Measurements from ENCODE around the gene FNDC8. TPM values are rescaled to one million over a fixed set of nuclear protein-coding genes. Genes with fewer than 3 reads are reported as not detected.

Gene FNDC8
- total and polyA plus RNA-seq, 10 donors, result 0.10 TPM; not detected in 9

- no peak for DNase-seq
- Histone ChIP-seq H3K27me3 (replicated peaks in 1 of 7) (no peaks in the 10 kb centered on the region), H3K9me3 (no peaks in the 10 kb centered on the region), H3K4me1 (no peaks in the 10 kb centered on the region), H3K27ac (peak overlapping the region in 1 of 8 donors; percentile 38), H3K36me3 (peaks cover 3 to 71% (median 61%) of the 10 kb centered on the region in 6 donors), H3K4me3 (no peak overlapping the region)
- no peak for TF ChIP-seq CTCF (IDR thresholded peaks at IDR 0.05 in 8 of 11, conservative IDR thresholded peaks at IDR 0.05 in 3 of 11)
- intact Hi-C loops (cut with DNase I; ENCODE audit: low total_unique reads), result no loop called here
- 53 to 83% (median 65%) methylated on average over 7 to 10 of the region's 10 CpGs for WGBS, 5 donors
Measured at GRCh38 chr17:35132099-35132498, 10.7 kb downstream of the FNDC8 start.

GRCh38 chr17:35132816-35133550, 11.6 kb downstream of the FNDC8 start:
- no peak overlapping the region for H3K4me3 ChIP-seq
- TF ChIP-seq POLR2A (IDR thresholded peaks at IDR 0.05) (no peak), CTCF (IDR thresholded peaks at IDR 0.05 in 8 of 11, conservative IDR thresholded peaks at IDR 0.05 in 3 of 11) (no peak), POLR2AphosphoS5 (IDR thresholded peaks at IDR 0.05) (peak in 1 of 3 donors; percentile 8)
- WGBS, 5 donors, result 93 to 97% (median 96%) methylated on average over 21 to 22 of the region's 22 CpGs
- DNase-seq, result no peak
- no peaks in the 10 kb centered on the region for H3K27me3 ChIP-seq (replicated peaks in 1 of 7)
- H3K4me1 ChIP-seq, result no peaks in the 10 kb centered on the region
- H3K9me3 ChIP-seq, result no peaks in the 10 kb centered on the region
- H3K36me3 ChIP-seq, result peaks cover 5 to 80% (median 70%) of the 10 kb centered on the region in 6 donors
- intact Hi-C loops (cut with DNase I; ENCODE audit: low total_unique reads), result no loop called here
- no peak overlapping the region for H3K27ac ChIP-seq

GRCh38 chr17:35135322-35135721, 13.9 kb downstream of the FNDC8 start:
- intact Hi-C loops (cut with DNase I; ENCODE audit: low total_unique reads), result no loop called here

More at GRCh38 chr17:35135322-35135721, 13.9 kb downstream of the FNDC8 start:
- no peak overlapping the region for H3K4me3 ChIP-seq
- TF ChIP-seq CTCF (IDR thresholded peaks at IDR 0.05 in 8 of 11, conservative IDR thresholded peaks at IDR 0.05 in 3 of 11), result no peak
- TF ChIP-seq POLR2A (IDR thresholded peaks at IDR 0.05), result no peak
- no peak for TF ChIP-seq POLR2AphosphoS5 (IDR thresholded peaks at IDR 0.05)
- H3K9me3 ChIP-seq, result no peaks in the 10 kb centered on the region
- DNase-seq, result no peak
- no peaks in the 10 kb centered on the region for H3K27me3 ChIP-seq (replicated peaks in 1 of 7)
- H3K4me1 ChIP-seq, result peaks cover 0 to 8% (median 4%) of the 10 kb centered on the region in 6 donors
- H3K27ac ChIP-seq, result no peak overlapping the region
- H3K36me3 ChIP-seq, result peaks cover 5 to 97% (median 87%) of the 10 kb centered on the region in 6 donors
- WGBS, 5 donors, result 88 to 93% (median 91%) methylated on average over 6 of the region's 6 CpGs

All from spleen (tissue), 11 donors.